Activated CD4-positive, alpha-beta T cell treated with anti-CD3 and anti-CD28 coated beads, Interleukin-2, amount 10 ng/mL, durations not matched to agents 24 days and 14 days (primary cell): ENCODE results near the gene LRRTM3. TPM values are rescaled to one million over a fixed set of nuclear protein-coding genes. Genes with fewer than 3 reads are reported as not detected.

Experiments
- DNase-seq: peaks from one replicate; pipeline ENCODE4 v3.0.0; 2022
- H3K27ac Mint-ChIP-seq: one replicate; pipeline ENCODE4 v1.8.0; 2022; ENCODE audit warnings: mild to moderate bottlenecking, mixed read lengths
- H3K27me3 Mint-ChIP-seq: one replicate; pipeline ENCODE4 v1.8.0; 2022; ENCODE audit warnings: mixed read lengths
- H3K36me3 Mint-ChIP-seq: one replicate; pipeline ENCODE4 v1.8.0; 2022; ENCODE audit warnings: low read depth, mild to moderate bottlenecking, mixed read lengths
- H3K4me1 Mint-ChIP-seq: one replicate; pipeline ENCODE4 v1.8.0; 2021; ENCODE audit warnings: mixed read lengths
- H3K4me3 Mint-ChIP-seq: one replicate; pipeline ENCODE4 v1.8.0; 2022; ENCODE audit warnings: mild to moderate bottlenecking, moderate library complexity, mixed read lengths
- H3K9me3 Mint-ChIP-seq: one replicate; pipeline ENCODE4 v1.8.0; 2021; ENCODE audit warnings: mixed read lengths
- intact Hi-C: fragments of 100-400 bp; cut with micrococcal nuclease; formaldehyde crosslinking; loops from one replicate; pipeline ENCODE4 v1.15.1; 2023
- total RNA-seq: library from RNA; stranded (reverse); gene quantifications from 2 replicates; pipeline ENCODE4 v1.2.3, GENCODE V29; 2022

Gene LRRTM3
- total RNA-seq, 1 donor from 2014 or later, result not detected

DNA sequence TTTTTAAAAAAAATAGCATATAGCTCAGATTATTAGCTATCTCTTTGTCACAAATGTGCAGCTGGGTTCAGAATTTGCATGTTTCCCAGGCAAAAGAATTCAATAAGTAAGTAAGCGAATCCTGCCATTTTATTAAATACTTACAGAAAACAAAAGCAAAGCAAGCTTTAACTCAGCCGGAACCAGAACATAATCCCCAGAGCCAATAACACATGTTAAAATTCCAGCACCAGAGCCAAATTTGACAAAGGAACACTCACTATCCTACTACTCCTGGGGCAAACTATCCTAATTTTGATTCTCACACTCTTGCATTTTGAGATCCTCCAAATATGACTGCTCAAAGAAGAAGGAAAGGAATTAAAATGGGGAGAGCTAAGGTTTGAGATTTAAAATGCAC lies 32.6 kb downstream of the LRRTM3 start:
- H3K4me3 Mint-ChIP-seq, result no peak overlapping the region
- H3K27ac Mint-ChIP-seq, result no peak overlapping the region
- H3K4me1 Mint-ChIP-seq, result no peaks in the 10 kb centered on the region

DNA sequence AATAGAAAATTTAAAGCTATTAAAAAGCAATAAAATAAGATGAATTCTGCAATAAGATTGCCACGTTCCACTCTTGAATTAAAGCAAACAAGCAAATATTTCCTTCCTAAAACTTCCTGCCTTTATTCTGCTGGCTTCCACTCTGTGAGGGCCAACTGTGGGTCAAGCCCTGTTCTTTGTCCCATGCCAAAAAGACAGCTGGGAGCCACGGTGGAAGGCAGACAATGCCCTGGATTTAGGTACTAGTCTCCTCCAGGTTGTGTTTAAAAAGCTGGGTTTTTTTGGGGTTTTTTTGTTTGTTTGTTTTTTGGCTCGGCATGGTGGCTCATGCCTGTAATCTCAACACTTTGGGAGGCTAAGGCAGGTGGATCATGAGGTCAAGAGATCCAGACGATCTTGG lies 39.1 kb downstream of the LRRTM3 start:
- no peak overlapping the region for H3K27ac Mint-ChIP-seq
- H3K4me3 Mint-ChIP-seq, result no peak overlapping the region
- no peaks in the 10 kb centered on the region for H3K36me3 Mint-ChIP-seq
- no peak for DNase-seq
- H3K9me3 Mint-ChIP-seq, result no peaks in the 10 kb centered on the region
- H3K4me1 Mint-ChIP-seq, result no peaks in the 10 kb centered on the region
- intact Hi-C loops, result no loop called here
- no peaks in the 10 kb centered on the region for H3K27me3 Mint-ChIP-seq

More for the DNA sequence above, 32.6 kb downstream of the LRRTM3 start:
- intact Hi-C loops, result no loop called here
- H3K36me3 Mint-ChIP-seq, result no peaks in the 10 kb centered on the region
- H3K9me3 Mint-ChIP-seq, result no peaks in the 10 kb centered on the region
- no peak for DNase-seq
- no peaks in the 10 kb centered on the region for H3K27me3 Mint-ChIP-seq

DNA sequence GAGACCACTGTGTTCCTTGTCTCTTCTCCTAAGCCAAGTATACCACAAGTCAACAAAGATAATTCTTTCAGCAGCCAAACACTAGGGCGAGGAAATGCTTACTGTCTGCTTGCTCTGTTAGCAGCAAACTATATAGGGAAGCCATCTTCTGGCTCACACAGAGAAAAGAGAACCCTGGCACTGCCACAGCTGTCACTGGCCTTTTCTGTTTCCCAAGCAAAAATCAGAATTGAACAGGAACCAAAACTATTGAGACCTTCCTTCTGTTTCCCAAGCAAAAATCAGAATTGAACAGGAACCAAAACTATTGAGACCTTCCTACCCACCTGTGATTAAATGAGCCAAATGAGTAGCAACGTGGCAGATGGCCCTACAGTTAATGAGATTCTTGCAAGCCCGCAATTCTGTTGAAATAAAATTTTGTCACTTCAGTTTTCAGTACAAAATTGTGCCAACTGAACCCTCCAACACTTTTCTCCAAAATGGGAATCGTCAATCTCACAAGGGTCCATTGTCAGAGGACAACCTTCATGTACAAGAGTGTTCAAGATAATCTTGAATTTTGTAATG lies 54.5 kb downstream of the LRRTM3 start:
- no peak overlapping the region for H3K27ac Mint-ChIP-seq
- H3K27me3 Mint-ChIP-seq, result no peaks in the 10 kb centered on the region
- H3K36me3 Mint-ChIP-seq, result no peaks in the 10 kb centered on the region
- peaks cover 2% of the 10 kb centered on the region for H3K4me1 Mint-ChIP-seq
- DNase-seq, result no peak
- intact Hi-C loops, result no loop called here
- H3K4me3 Mint-ChIP-seq, result no peak overlapping the region
- no peaks in the 10 kb centered on the region for H3K9me3 Mint-ChIP-seq

GRCh38 chr10:66981361-66982052 lies 55.7 kb downstream of the LRRTM3 start:
- no peaks in the 10 kb centered on the region for H3K36me3 Mint-ChIP-seq
- H3K4me3 Mint-ChIP-seq, result no peak overlapping the region
- H3K27me3 Mint-ChIP-seq, result no peaks in the 10 kb centered on the region
- H3K4me1 Mint-ChIP-seq, result peaks cover 2% of the 10 kb centered on the region
- intact Hi-C loops, result no loop called here
- no peak overlapping the region for H3K27ac Mint-ChIP-seq
- no peaks in the 10 kb centered on the region for H3K9me3 Mint-ChIP-seq
- DNase-seq, result no peak

DNA sequence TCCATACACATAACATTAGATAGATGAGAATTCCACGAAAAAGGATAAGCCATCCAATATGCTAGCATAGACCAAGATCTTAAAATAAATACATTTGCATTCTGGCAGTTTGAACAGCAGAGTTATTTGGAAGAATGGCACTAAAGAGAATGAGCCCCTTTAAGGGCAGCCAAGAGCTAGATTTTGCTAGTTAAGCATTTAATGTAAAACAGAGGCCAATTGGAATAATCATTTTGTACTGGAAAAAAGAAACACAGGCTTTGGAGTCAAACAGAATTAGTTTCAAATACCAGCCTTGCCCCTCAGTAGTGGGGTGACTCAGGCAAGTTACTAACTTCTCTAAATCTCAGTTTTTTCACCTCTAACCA lies 56.2 kb downstream of the LRRTM3 start:
- DNase-seq, result no peak
- no peaks in the 10 kb centered on the region for H3K36me3 Mint-ChIP-seq
- no peaks in the 10 kb centered on the region for H3K27me3 Mint-ChIP-seq
- peaks cover 2% of the 10 kb centered on the region for H3K4me1 Mint-ChIP-seq
- intact Hi-C loops, result no loop called here
- H3K4me3 Mint-ChIP-seq, result no peak overlapping the region
- H3K9me3 Mint-ChIP-seq, result no peaks in the 10 kb centered on the region
- no peak overlapping the region for H3K27ac Mint-ChIP-seq

GRCh38 chr10:66982792-66983474 lies 57.1 kb downstream of the LRRTM3 start:
- Mint-ChIP-seq H3K4me1 (peaks cover 2% of the 10 kb centered on the region), H3K27me3 (no peaks in the 10 kb centered on the region), H3K36me3 (no peaks in the 10 kb centered on the region), H3K4me3 (no peak overlapping the region), H3K9me3 (no peaks in the 10 kb centered on the region), H3K27ac (no peak overlapping the region)
- DNase-seq, result no peak
- intact Hi-C loops, result no loop called here

DNA sequence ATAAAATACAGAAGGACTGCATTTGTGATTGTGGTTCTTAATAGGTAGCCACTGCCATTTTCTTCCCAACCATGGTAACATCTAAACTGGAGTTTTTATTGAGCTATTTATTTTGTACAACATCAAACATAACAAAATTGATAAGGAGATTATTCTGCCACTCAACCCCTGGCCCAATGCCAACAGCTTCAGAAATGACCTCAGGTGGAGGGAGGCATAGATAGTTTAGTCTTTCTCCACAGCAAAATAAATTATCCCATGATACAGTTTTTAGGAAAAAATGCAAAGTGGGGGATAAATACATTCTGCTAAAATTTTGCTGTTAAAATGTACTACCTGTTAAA lies 57.6 kb downstream of the LRRTM3 start:
- Mint-ChIP-seq H3K27me3 (no peaks in the 10 kb centered on the region), H3K4me1 (peaks cover 2% of the 10 kb centered on the region), H3K36me3 (no peaks in the 10 kb centered on the region), H3K9me3 (no peaks in the 10 kb centered on the region), H3K4me3 (no peak overlapping the region), H3K27ac (no peak overlapping the region)
- intact Hi-C loops, result no loop called here
- no peak for DNase-seq

DNA sequence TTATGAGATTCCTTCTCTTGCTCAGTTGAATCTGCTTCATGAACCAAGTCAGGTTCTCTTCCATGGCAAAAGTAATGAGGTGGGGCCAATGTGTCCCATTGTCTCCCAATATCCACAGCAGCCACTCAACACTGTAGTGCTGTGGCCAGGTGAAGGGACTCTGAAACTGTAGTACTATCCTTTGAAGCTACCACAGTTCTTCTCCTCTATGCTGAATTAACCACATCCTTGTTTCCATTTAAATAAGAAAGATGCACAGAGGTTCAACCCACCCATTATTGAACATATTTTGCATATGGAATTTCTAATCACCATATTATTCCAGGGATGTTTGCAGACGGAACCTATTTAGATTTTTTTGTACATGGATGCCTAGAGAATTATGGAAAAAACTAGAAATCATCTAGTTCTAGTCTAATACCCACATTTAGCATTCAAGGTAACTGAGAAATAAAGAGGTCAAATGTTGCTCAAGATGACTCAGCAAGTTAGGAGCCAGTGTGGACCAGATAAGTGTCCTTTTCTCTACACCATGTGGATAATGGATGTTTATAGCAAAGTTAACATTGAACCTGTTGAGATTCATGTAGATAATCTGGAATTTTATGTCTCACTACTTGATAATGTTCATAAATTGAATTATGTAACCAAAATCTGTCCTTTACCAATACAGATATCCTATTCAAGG lies 64.5 kb downstream of the LRRTM3 start:
- Mint-ChIP-seq H3K27ac (no peak overlapping the region), H3K9me3 (no peaks in the 10 kb centered on the region)
- intact Hi-C loops, result no loop called here

DNA sequence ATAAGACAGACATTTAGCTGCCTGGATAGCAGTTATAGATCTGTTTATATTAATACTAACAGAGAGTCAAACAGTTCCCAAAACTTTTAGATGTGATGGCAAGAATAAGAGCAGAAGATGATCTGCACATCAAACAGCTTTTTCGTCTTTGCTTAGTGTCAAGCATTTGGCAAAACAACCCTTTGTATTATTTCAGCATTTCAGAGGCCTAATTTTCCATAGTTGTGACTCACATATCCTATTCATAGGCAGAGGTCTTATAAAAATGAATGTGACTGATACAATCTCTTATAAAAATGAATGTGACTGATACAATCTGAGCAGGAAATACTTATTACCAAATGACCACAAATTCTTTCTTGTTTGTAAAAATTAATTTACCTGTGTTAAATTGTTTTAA lies 71.2 kb downstream of the LRRTM3 start:
- Mint-ChIP-seq H3K27me3 (no peaks in the 10 kb centered on the region), H3K9me3 (no peaks in the 10 kb centered on the region), H3K27ac (no peak overlapping the region), H3K36me3 (no peaks in the 10 kb centered on the region), H3K4me1 (no peaks in the 10 kb centered on the region), H3K4me3 (no peak overlapping the region)
- no peak for DNase-seq
- intact Hi-C loops, result no loop called here

More for the DNA sequence above, 64.5 kb downstream of the LRRTM3 start:
- Mint-ChIP-seq H3K4me1 (no peaks in the 10 kb centered on the region), H3K4me3 (no peak overlapping the region), H3K36me3 (no peaks in the 10 kb centered on the region), H3K27me3 (no peaks in the 10 kb centered on the region)
- no peak for DNase-seq

DNA sequence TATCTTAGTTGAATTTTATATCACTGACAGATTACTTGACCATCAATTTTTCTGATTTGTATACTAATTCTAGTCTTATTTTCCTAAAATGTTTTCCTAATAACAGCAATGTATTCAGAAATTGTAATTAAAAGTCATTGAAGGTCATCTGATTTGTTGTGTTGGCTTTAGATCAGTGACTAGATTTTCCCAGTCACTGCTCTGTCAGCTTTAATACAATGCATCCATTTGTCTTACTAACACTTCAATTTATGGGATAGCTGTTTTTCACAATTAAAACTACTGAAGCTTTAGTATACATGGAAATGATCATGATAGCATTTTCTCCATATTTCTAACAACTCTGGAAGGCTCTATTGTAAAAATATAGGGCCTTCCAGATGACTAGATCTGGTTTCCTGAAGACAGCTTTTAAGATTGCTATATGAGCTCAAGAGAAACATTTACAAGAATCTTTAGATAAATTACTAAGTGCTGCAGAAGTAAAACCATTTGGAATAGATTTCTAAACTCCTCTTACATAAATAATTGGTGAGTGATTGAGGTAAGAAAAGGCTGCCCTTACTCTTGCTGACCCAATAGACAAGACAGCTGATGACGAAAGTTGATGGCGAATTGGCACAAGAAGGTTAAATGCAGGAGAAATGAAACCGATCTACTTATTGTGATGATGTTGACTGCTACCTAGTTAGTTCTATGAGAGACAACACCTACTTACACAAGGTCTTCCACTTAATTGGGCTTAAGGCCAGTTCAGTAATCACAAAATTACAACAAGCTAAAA lies 74.1 kb downstream of the LRRTM3 start:
- Mint-ChIP-seq H3K27me3 (no peaks in the 10 kb centered on the region), H3K4me3 (no peak overlapping the region), H3K36me3 (no peaks in the 10 kb centered on the region), H3K27ac (no peak overlapping the region), H3K4me1 (no peaks in the 10 kb centered on the region), H3K9me3 (no peaks in the 10 kb centered on the region)
- no peak for DNase-seq
- intact Hi-C loops, result no loop called here

GRCh38 chr10:67004690-67005089 lies 78.9 kb downstream of the LRRTM3 start:
- Mint-ChIP-seq H3K4me1 (no peaks in the 10 kb centered on the region), H3K27ac (no peak overlapping the region), H3K27me3 (no peaks in the 10 kb centered on the region), H3K9me3 (no peaks in the 10 kb centered on the region), H3K4me3 (no peak overlapping the region), H3K36me3 (no peaks in the 10 kb centered on the region)
- intact Hi-C loops, result no loop called here
- DNase-seq, result no peak

GRCh38 chr10:67005981-67006380 lies 80.1 kb downstream of the LRRTM3 start:
- no peak overlapping the region for H3K4me3 Mint-ChIP-seq
- H3K27me3 Mint-ChIP-seq, result no peaks in the 10 kb centered on the region
- H3K9me3 Mint-ChIP-seq, result no peaks in the 10 kb centered on the region
- no peaks in the 10 kb centered on the region for H3K4me1 Mint-ChIP-seq
- DNase-seq, result no peak
- intact Hi-C loops, result no loop called here
- H3K27ac Mint-ChIP-seq, result no peak overlapping the region
- H3K36me3 Mint-ChIP-seq, result no peaks in the 10 kb centered on the region

- intact Hi-C loops, result no loop called here
- Mint-ChIP-seq H3K27me3 (no peaks in the 10 kb centered on the region), H3K27ac (no peak overlapping the region), H3K9me3 (no peaks in the 10 kb centered on the region), H3K36me3 (no peaks in the 10 kb centered on the region), H3K4me3 (no peak overlapping the region), H3K4me1 (no peaks in the 10 kb centered on the region)
- no peak for DNase-seq
Observed at GRCh38 chr10:67011480-67011879, 85.6 kb downstream of the LRRTM3 start.

GRCh38 chr10:67011981-67012380 lies 86.1 kb downstream of the LRRTM3 start:
- no peak overlapping the region for H3K4me3 Mint-ChIP-seq
- H3K36me3 Mint-ChIP-seq, result no peaks in the 10 kb centered on the region
- no peaks in the 10 kb centered on the region for H3K27me3 Mint-ChIP-seq
- no peak for DNase-seq
- no peaks in the 10 kb centered on the region for H3K4me1 Mint-ChIP-seq
- no peak overlapping the region for H3K27ac Mint-ChIP-seq
- intact Hi-C loops, result no loop called here
- H3K9me3 Mint-ChIP-seq, result no peaks in the 10 kb centered on the region
